D721Med (cell line): ENCODE measurements around the gene ZNF750.

Experiments used
- DNase-seq: peaks from one replicate; pipeline ENCODE4 v3.0.0; 2011; ENCODE audit warnings: low spot score; ENCODE audit not compliant: insufficient read length
- FAIRE-seq: peaks from 2 replicates; lab custom pipeline; 2011; peaks lifted over from hg19 to GRCh38; lab: Jason Lieb, UNC
- CTCF ChIP-seq: IDR thresholded peaks from 2 replicates; pipeline ENCODE4 v1.5.1; 2012; ENCODE audit warnings: mild to moderate bottlenecking, control low read depth; ENCODE audit not compliant: insufficient read depth; ENCODE audit errors: missing control alignments

Gene ZNF750

GRCh38 chr17:82838386-82839063 lies 1.3 kb downstream of the ZNF750 start:
- FAIRE-seq, result no peak

GRCh38 chr17:82837586-82838320 lies 2.1 kb downstream of the ZNF750 start:
- no peak for FAIRE-seq
- no peak for TF ChIP-seq CTCF
- DNase-seq, result no peak

More at GRCh38 chr17:82838386-82839063, 1.3 kb downstream of the ZNF750 start:
- no peak for TF ChIP-seq CTCF
- DNase-seq, result no peak

- TF ChIP-seq CTCF, result no peak
- DNase-seq (no peak), FAIRE-seq (no peak)
Measured at GRCh38 chr17:82836823-82837357, 2.9 kb downstream of the ZNF750 start.

- no peak for TF ChIP-seq CTCF
- FAIRE-seq (no peak), DNase-seq (no peak)
Measured at GRCh38 chr17:82835766-82836512, 3.9 kb downstream of the ZNF750 start.

GRCh38 chr17:82835122-82835521 lies 4.7 kb downstream of the ZNF750 start:
- no peak for DNase-seq
- FAIRE-seq, result no peak
- no peak for TF ChIP-seq CTCF

GRCh38 chr17:82832881-82833475 lies 6.8 kb downstream of the ZNF750 start:
- FAIRE-seq, result no peak
- TF ChIP-seq CTCF, result no peak
- DNase-seq, result no peak
